ENCODE data around the gene ZNF599.

ZNF599 gene

GRCh38 chr19:34794066-34794960, 21.3 kb upstream of the ZNF599 start:
- peak in 1 of 2 donors; percentile 25 for DNase-seq (ENCODE audit: low read depth in 2 of 2)
- no peak overlapping the region for H3K4me3 ChIP-seq (replicated peaks in 1 of 2; ENCODE audit: low read depth in 2 of 2, low read length in 2 of 2)
- TF ChIP-seq CTCF (IDR thresholded peaks at IDR 0.05; ENCODE audit: low read depth, low read length), result no peak

- no peak for TF ChIP-seq CTCF (IDR thresholded peaks at IDR 0.05; ENCODE audit: low read depth, low read length)
- no peak overlapping the region for H3K4me3 ChIP-seq (replicated peaks in 1 of 2; ENCODE audit: low read depth in 2 of 2, low read length in 2 of 2)
- DNase-seq (ENCODE audit: low read depth in 2 of 2), result no peak
Observed at GRCh38 chr19:34793565-34793964, 20.6 kb upstream of the ZNF599 start.

- DNase-seq (ENCODE audit: low read depth in 2 of 2), result no peak
- no peak overlapping the region for H3K4me3 ChIP-seq (replicated peaks in 1 of 2; ENCODE audit: low read depth in 2 of 2, low read length in 2 of 2)
- no peak for TF ChIP-seq CTCF (IDR thresholded peaks at IDR 0.05; ENCODE audit: low read depth, low read length)
Observed at GRCh38 chr19:34788074-34788473, 15.1 kb upstream of the ZNF599 start.

- TF ChIP-seq CTCF (IDR thresholded peaks at IDR 0.05; ENCODE audit: low read depth, low read length), result no peak
Observed at GRCh38 chr19:34787059-34787824, 14.2 kb upstream of the ZNF599 start.

GRCh38 chr19:34786236-34786635, 13.2 kb upstream of the ZNF599 start:
- no peak overlapping the region for H3K4me3 ChIP-seq (replicated peaks in 1 of 2; ENCODE audit: low read depth in 2 of 2, low read length in 2 of 2)
- DNase-seq (ENCODE audit: low read depth in 2 of 2), result no peak
- TF ChIP-seq CTCF (IDR thresholded peaks at IDR 0.05; ENCODE audit: low read depth, low read length), result no peak

More at GRCh38 chr19:34787059-34787824, 14.2 kb upstream of the ZNF599 start:
- H3K4me3 ChIP-seq (replicated peaks in 1 of 2; ENCODE audit: low read depth in 2 of 2, low read length in 2 of 2), result no peak overlapping the region
- DNase-seq (ENCODE audit: low read depth in 2 of 2), result no peak

- no peak for DNase-seq (ENCODE audit: low read depth in 2 of 2)
- no peak for TF ChIP-seq CTCF (IDR thresholded peaks at IDR 0.05; ENCODE audit: low read depth, low read length)
- no peak overlapping the region for H3K4me3 ChIP-seq (replicated peaks in 1 of 2; ENCODE audit: low read depth in 2 of 2, low read length in 2 of 2)
Observed at GRCh38 chr19:34779652-34780051, 6.6 kb upstream of the ZNF599 start.
